ENCODE measurements around the gene APOL2. TPM values are rescaled to one million over a fixed set of nuclear protein-coding genes. Genes with fewer than 3 reads are reported as not detected.
"Not testable (repeated sequence)": the region's sequence is repeated elsewhere in the genome, so short reads cannot be mapped to it uniquely, and the experiment has no call there.

Gene APOL2
- polyA plus RNA-seq, 1 donor (not counting 4 experiments of a cell fraction or from before 2014, with no cell fraction given): 8.9 TPM

GRCh38 chr22:36263216-36263673, 23.9 kb upstream of the APOL2 start:
- H3K36me3 ChIP-seq (ENCODE audit: control insufficient read depth in 2 of 2, extremely low read depth in 1 of 2, insufficient read depth in 2 of 2, low read length in 2 of 2); H3K27me3 ChIP-seq (ENCODE audit: control insufficient read depth, extremely low read depth, insufficient read depth, low read length); H3K79me2 ChIP-seq (ENCODE audit: control insufficient read depth, insufficient read depth, low read length); H3K27ac ChIP-seq (ENCODE audit: control insufficient read depth, insufficient read depth, low read length); H2AFZ ChIP-seq (ENCODE audit: control insufficient read depth, low read length); H3K9ac ChIP-seq (ENCODE audit: control insufficient read depth, extremely low read depth, insufficient read depth, low read length); dilution Hi-C loops (cut with MboI; ENCODE audit: extremely low pct_ligation_motif_present, low sequenced_read_pairs); H3K9me1 ChIP-seq (ENCODE audit: control insufficient read depth, extremely low read depth, insufficient read depth, low read length); H3K4me1 ChIP-seq (ENCODE audit: control insufficient read depth, extremely low read depth, insufficient read depth, low read length); DNase-seq (ENCODE audit: low read depth, low spot score); H3K9me3 ChIP-seq (ENCODE audit: control insufficient read depth, low read depth, low read length); H4K20me1 ChIP-seq (ENCODE audit: control insufficient read depth, extremely low read depth, insufficient read depth, low read length); H3K4me3 ChIP-seq (ENCODE audit: control insufficient read depth in 2 of 3, extremely low read depth in 1 of 3, insufficient read depth in 2 of 3, low read depth in 1 of 3, low read length in 3 of 3); H3K4me2 ChIP-seq (ENCODE audit: control insufficient read depth, extremely low read depth, insufficient read depth, low read depth, low read length); FAIRE-seq: not testable (repeated sequence)

- H3K9me1 ChIP-seq (ENCODE audit: control insufficient read depth, extremely low read depth, insufficient read depth, low read length); H3K79me2 ChIP-seq (ENCODE audit: control insufficient read depth, insufficient read depth, low read length); H2AFZ ChIP-seq (ENCODE audit: control insufficient read depth, low read length); H3K4me1 ChIP-seq (ENCODE audit: control insufficient read depth, extremely low read depth, insufficient read depth, low read length); dilution Hi-C loops (cut with MboI; ENCODE audit: extremely low pct_ligation_motif_present, low sequenced_read_pairs); H3K27me3 ChIP-seq (ENCODE audit: control insufficient read depth, extremely low read depth, insufficient read depth, low read length); H3K4me3 ChIP-seq (ENCODE audit: control insufficient read depth in 2 of 3, extremely low read depth in 1 of 3, insufficient read depth in 2 of 3, low read depth in 1 of 3, low read length in 3 of 3); H4K20me1 ChIP-seq (ENCODE audit: control insufficient read depth, extremely low read depth, insufficient read depth, low read length); H3K36me3 ChIP-seq (ENCODE audit: control insufficient read depth in 2 of 2, extremely low read depth in 1 of 2, insufficient read depth in 2 of 2, low read length in 2 of 2); H3K9ac ChIP-seq (ENCODE audit: control insufficient read depth, extremely low read depth, insufficient read depth, low read length); FAIRE-seq; H3K27ac ChIP-seq (ENCODE audit: control insufficient read depth, insufficient read depth, low read length); DNase-seq (ENCODE audit: low read depth, low spot score); H3K9me3 ChIP-seq (ENCODE audit: control insufficient read depth, low read depth, low read length); H3K4me2 ChIP-seq (ENCODE audit: control insufficient read depth, extremely low read depth, insufficient read depth, low read depth, low read length): not testable (repeated sequence)
These were observed 23.0 kb upstream of the APOL2 start for GRCh38 chr22:36262307-36262706.

GRCh38 chr22:36261675-36262074, 22.3 kb upstream of the APOL2 start:
- H3K4me2 ChIP-seq (ENCODE audit: control insufficient read depth, extremely low read depth, insufficient read depth, low read depth, low read length); H3K9me1 ChIP-seq (ENCODE audit: control insufficient read depth, extremely low read depth, insufficient read depth, low read length); H3K9ac ChIP-seq (ENCODE audit: control insufficient read depth, extremely low read depth, insufficient read depth, low read length); H3K27me3 ChIP-seq (ENCODE audit: control insufficient read depth, extremely low read depth, insufficient read depth, low read length); H4K20me1 ChIP-seq (ENCODE audit: control insufficient read depth, extremely low read depth, insufficient read depth, low read length); H3K79me2 ChIP-seq (ENCODE audit: control insufficient read depth, insufficient read depth, low read length); H2AFZ ChIP-seq (ENCODE audit: control insufficient read depth, low read length); dilution Hi-C loops (cut with MboI; ENCODE audit: extremely low pct_ligation_motif_present, low sequenced_read_pairs); H3K36me3 ChIP-seq (ENCODE audit: control insufficient read depth in 2 of 2, extremely low read depth in 1 of 2, insufficient read depth in 2 of 2, low read length in 2 of 2); H3K27ac ChIP-seq (ENCODE audit: control insufficient read depth, insufficient read depth, low read length); H3K9me3 ChIP-seq (ENCODE audit: control insufficient read depth, low read depth, low read length); FAIRE-seq; DNase-seq (ENCODE audit: low read depth, low spot score); H3K4me3 ChIP-seq (ENCODE audit: control insufficient read depth in 2 of 3, extremely low read depth in 1 of 3, insufficient read depth in 2 of 3, low read depth in 1 of 3, low read length in 3 of 3); H3K4me1 ChIP-seq (ENCODE audit: control insufficient read depth, extremely low read depth, insufficient read depth, low read length): not testable (repeated sequence)

Data from keratinocyte (primary cell).